HG03342 (cell line): ENCODE results near the gene FBXO2.

Source experiments
- ATAC-seq: cut with Tn5 transposase; IDR thresholded peaks from one replicate; pipeline ENCODE4 v1.9.1; 2021; ENCODE audit warnings: mild to moderate bottlenecking, moderate library complexity; ENCODE audit not compliant: unreplicated experiment

FBXO2 gene

DNA sequence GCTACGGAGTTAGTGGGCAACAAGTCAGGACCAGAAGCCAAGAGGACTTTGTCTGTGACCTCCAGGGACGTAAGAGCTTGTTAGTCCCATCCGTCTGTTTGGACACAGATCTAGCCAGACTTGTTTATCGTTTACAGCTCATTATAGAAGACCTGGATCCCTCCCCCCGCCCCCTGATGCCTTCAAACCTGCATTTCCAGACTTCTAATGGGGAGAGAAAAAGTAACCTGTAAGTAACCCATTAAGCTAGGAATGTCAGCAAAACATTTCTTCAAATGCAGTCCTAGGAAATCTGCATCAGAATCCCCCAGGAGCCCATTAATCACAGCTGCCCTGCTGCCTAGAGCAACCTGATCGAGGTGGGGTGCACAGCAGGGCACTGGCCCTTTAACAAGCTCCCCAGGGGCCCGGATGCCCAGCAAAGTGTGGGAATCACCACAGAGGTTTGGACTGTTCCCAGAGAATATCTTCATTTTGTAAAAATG lies 28.1 kb upstream of the FBXO2 start:
- ATAC-seq, result no peak

DNA sequence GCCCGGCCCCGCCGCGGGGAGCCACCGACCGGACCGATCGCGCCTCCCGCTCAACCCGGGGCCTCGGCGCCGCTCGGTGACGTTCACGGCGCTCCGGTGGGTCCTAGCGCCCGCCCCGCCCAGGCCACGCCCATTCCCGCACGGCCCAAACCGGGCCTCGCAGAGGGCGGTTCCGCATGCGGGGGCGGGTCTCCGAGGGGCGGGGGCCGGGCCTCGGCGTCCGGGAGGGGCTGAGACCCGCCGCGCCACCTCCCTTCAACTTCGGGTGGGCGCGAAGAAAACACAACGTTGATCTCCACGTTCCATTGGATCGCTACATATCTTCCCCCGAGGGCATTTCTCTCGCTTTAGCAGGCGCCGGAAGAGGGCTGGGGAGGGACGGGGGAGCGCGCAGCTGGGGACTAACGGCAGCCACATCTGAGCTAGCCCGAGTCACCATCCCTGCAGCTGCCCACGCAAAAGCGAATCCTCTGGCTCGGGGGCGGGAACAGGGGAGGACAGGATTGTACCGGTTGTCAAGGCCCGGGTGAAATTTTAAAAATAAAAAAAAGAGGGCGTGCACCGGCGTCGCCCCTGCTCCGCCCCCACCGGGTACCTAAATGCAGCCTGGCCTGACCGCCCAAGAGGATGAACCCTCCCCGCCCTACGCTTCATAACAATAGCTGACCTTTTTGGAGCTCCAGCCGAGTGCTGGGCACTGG lies 27.0 kb upstream of the FBXO2 start, which contains the start of gene MAD2L2:
MAD2L2 (minus strand) TSS at position 78 of the 701 bp plus-strand sequence. CDS start 547 bp downstream, outside the sequence.
- ATAC-seq, result peak; percentile 78

DNA sequence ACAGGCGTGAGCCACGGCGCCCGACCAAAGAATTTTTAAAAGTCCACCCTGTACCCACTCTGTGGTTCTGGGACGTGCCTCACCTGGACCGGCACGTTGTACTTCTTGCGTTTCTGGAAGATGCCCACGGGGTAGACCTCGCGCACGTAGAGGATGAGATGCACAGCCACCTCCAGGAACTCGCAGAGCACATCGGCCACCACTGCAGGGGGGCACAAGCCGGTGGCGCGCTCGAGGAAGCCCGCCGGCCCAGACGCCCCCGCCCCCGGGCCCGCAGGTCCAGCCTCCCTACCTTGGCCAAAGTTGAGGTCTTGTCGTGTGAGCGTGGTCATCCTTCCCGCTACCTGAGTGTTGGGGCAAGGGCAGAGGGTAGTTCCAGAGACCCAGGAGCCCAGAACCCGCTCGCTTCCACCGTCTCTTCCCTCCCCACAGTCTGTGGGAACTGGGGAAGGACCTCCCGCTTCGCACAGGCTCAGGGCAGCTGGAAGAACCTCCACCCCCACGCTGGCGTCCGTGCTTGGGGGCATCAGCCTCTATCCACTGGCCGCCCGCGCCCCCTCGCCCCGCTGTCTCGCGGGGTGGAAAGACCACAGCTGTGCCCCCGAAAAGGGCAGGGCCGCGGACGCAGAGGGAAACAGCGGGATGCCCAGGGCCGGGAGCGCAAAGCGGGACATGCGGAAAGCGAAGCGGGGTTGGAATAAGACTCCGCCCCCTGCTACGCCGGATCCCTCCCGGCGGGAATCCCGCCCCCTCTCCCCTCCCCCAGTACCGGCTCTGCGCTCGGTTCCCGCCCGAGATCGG lies 26.2 kb upstream of the FBXO2 start:
- peak; percentile 20 for ATAC-seq

DNA sequence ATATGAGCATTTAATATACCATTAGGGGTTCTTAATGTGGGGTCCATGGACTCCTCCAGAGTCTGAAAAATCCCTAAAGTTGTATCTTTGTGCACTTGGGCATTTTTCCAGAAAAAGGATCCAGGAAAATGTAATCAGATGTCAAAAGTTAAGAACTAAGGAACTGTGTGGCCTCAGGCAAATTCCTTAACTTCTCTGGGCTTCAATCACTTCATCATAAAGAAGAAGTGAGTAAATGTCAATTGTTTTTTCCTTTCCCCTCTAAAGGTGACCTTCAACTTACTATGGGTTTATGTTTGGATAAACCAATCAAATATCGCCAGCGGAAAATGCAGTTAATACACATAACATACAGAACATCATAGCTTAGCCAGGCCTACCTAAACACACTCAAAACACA lies 24.2 kb upstream of the FBXO2 start:
- ATAC-seq, result no peak

DNA sequence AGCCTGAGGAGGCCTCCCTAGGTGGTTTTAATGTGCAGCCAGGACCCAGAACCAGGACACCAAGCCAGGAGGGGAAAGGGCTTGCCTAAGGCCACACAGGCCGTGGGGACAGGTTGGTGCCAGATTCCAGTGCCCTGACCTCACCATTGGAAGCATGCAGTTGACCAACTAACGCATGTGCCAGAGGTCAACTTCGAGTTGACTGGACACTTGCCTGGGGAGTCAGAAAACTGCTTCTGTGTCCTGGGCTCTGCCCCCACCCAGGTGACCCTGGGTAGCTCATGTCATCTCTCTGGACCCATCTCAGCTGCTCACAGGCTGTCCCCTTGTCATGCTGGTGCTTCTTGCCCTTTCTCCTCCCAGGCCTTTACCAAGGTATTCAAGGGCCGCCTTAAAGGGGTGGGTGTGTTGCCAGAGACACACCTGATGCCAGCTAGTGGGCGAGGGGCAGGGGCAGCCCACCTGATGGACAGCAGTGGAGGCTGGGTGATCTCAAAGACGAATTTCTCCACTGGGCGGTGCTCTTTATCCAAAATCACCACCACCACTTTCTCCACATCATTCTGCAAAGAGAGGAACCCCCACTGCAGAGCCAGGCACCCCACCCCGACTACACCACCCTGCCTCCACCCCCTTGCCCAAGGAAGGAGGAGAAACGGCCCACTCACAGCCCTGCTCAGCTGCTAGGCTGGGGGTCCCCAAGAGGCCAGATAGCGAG lies 22.3 kb upstream of the FBXO2 start:
- ATAC-seq, result no peak

DNA sequence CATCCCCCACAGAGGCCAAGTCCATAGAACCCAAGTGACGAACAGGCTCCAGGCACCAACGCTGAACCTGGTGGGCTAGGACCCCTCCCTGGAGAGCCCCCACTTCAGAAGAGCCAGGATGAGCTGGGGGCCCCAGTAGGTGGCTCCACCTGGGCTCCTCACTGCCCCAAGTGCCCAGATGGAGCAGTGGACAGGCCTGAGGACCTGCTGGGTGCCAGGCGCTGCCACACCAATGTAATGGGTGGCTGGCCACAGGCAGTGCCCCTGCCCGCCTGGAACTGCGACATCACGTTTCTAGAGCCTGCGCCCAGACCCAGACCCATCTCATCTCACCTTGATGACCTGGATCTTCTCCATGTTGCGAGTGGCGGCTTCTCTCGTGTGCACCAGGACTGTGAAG lies 21.1 kb upstream of the FBXO2 start:
- ATAC-seq, result no peak

DNA sequence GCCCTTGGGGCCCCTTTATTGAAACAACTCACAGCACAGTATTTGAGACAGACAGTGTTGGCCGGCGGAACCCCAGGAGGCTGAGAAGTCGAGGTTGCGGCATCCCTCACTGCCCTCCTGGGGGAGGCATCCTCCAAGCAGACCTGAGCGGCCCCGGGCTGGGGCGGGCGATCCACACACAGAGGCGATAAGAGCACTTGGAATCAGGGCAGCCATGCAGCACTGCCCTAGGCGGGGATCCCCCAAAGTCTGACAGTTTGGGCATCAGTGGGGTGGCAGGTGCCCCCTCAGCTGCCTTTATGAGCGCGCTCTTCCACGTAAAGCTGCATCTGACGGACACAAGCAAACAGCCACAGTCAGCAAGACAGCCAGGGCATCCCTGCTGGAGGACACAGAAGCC lies 20.3 kb upstream of the FBXO2 start:
- no peak for ATAC-seq

DNA sequence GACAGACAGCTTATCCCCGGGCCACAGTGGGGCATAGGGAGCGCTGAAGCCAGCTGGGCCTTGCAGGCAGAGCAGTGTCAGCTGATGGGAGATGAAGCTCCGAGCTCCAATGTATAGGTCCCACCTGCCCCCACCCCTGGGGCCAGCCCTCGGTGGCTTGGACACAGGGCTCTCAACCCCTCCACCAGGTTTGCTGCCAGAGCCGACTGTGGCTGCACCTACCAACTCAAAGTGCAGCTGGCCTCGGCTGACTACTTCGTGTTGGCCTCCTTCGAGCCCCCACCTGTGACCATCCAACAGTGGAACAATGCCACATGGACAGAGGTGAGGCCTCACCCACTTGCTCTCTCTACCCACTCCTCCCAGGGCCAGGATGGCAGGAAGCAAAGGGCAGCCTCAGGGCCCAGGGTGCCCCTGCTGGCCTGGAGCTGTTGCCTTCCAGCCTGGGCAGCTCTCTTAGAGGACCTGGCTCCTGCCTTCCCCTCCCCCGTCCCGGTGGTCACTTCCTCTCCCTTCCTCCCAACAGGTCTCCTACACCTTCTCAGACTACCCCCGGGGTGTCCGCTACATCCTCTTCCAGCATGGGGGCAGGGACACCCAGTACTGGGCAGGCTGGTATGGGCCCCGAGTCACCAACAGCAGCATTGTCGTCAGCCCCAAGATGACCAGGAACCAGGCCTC lies 19.0 kb upstream of the FBXO2 start:
- no peak for ATAC-seq

DNA sequence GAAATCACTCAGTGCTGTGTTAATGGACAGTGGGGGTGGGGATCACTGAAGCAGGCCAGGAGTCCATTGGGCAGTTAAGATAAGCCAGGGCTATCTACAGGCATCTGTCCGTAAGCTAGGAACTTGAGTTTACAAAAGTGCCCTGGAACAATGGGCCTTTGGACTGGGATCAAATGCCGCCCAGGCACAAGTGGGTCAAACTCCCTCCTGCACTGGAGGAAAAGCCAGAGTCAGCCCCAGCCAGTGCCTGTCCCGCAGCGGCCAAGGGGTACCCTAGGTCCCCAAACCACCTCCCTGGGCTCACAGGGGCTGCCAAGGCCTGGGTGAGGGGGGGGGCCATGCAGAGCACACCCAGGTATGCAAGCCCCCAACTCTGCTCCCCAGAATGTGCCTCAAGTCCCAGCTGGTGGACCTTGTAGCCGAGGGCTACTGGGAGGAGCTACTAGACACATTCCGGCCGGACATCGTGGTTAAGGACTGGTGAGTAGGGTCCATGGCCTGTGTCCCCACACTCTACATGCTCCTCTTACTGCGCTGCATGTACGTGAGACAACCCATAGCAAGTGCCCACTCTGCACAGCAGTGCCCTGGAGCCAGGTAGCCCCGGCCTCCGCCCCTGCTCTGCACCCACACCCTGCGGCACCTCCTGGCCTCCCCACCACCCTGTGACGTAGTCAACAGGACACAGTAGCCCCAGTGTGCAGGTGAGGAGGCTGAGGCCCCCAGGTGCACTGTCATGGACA lies 17.5 kb upstream of the FBXO2 start:
- ATAC-seq, result no peak

DNA sequence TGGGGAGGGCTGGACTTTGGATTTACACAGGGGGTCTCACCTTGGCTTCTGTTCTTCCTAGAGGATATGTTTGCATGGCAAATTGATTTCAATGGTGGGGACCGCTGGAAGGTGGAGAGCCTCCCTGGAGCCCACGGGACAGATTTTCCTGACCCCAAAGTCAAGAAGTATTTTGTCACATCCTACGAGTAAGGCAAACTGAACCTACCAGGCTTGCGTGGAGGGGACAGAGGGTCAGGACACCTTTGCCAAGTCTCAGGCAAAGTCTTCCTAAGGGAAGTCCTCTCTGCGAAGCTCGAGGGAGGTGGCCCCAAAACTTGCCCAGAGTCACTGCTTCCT lies 16.9 kb upstream of the FBXO2 start:
- ATAC-seq, result no peak

DNA sequence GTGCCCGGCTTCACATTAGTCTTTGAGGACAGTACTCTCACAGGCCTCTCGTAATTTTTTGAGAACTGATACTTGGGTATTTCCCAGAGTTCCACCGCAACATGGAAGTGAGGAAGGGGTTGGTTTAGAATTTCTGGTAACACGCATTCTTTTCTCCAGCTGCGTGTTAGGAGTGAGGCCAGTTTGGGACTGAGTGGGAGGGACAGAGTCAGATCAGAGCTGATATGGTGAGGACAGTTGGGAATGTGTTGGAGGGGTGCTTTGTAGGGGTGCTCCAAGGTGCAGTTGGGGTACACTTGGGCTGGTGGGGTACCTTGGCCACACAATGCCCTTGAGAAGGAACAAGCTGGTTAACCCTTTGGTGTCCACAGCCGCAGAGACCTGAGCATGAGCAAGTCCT lies 16.5 kb upstream of the FBXO2 start:
- ATAC-seq, result no peak

DNA sequence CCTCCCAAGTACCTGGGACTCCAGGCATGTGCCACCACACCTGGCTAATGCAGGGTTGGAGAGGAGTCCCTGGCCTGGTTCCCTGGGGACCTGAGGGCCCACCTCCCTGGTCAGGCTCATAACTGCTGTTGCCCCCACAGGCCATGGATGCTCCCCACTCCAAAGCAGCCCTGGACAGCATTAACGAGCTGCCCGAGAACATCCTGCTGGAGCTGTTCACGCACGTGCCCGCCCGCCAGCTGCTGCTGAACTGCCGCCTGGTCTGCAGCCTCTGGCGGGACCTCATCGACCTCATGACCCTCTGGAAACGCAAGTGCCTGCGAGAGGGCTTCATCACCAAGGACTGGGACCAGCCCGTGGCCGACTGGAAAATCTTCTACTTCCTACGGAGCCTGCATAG lies 14.3 kb upstream of the FBXO2 start:
- ATAC-seq, result no peak

DNA sequence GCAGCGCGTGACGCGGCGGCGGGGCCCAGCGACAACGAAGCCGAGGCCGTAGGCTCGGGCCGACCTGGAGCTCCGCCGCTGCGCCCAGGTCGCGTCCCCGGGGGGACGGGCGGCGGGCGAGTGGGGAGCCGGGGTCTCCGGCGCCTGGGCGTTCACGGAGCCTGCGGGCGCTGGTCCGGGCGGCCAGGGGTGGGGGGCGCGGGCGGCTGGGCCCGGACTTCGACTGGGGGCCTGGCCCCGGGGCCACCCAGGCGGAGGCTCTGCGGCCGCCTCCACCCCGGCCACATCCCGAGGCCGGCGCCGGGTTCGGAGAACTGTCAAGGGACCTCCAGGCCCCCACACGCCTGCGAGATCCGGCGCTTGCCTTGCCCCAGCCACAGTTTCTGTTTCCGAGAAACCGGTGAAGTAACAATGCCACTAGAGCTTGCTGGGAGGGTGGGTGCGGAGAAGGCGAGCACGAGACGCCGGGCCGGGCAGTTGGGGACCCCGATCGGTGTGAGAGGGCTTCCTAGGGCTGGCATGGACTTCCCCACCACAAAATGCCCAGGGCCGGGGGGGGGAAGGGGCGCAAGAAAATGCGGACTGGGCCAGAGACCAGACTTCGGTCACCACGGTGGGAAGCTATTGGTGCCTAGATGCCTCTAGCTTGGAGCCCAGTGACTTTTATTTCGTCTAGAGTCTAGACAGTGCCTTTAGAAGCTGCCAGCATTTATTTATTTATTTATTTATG lies 10.3 kb upstream of the FBXO2 start:
- ATAC-seq, result peak; percentile 44

DNA sequence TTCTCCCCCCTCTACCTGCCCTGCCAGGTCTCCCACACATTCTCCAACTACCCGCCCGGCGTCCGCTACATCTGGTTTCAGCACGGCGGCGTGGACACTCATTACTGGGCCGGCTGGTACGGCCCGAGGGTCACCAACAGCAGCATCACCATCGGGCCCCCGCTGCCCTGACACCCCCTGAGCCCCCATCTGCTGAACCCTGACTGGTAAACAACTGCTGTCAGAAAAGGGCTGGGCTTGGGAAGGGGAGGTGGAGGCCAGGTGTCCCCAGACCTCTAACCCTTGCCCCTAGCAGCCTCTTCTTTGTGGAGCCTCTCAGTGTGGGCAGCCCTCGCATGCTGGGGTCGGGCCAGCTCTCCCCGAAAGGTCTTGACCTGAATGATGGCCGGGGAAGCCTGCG lies 6.9 kb upstream of the FBXO2 start:
- ATAC-seq, result no peak

DNA sequence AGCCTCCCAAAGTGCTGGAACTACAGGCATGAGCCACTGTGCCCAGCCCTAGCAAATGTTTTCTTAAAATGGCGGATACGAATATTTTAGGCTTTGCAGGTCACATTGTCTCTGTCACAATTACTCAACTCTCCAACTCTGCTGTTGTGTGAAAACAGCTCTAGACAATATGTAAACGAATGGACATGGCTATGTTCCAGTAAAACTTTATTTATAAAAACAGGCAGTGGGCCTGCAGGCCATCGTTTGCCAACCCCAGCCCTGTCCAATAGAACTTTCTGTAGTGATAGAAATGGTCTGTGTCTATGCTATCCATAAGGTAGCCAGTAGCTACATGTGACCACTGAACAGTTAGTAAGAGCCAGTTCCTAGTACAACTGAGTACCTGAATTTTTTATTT lies 5.5 kb upstream of the FBXO2 start:
- no peak for ATAC-seq

DNA sequence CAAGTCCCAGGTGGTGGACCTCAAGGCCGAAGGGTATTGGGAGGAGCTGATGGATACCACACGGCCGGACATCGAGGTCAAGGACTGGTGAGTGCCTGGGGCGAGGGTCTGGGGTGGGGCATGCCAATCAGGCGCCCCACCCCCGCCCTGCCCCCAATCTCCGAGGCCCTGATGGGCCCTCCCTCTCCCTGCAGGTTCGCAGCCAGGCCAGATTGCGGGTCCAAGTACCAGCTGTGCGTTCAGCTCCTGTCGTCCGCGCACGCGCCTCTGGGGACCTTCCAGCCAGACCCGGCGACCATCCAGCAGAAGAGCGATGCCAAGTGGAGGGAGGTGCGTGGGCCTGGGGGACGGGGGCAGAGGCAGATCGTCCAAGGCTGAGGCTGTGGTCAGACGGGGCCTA lies 4.3 kb upstream of the FBXO2 start:
- ATAC-seq, result no peak

DNA sequence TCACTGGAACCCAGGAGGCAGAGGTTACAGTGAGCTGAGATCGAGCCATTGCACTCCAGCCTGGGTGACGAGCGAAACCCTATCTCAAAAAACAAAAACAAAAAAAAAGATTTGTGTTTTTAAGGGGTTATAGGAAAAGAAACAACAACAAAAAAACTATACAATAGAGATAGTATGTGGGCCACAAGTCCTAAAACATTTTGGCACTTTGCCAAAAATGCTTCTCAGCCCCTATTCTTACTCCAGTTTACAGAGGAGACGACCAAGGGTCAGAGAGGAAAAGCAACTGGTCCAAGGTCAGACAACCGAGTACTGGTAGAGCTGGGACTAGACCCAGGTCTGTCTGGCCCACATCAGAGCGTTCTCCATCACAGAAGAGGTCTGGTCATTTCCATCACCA lies 3.4 kb upstream of the FBXO2 start:
- ATAC-seq, result no peak

DNA sequence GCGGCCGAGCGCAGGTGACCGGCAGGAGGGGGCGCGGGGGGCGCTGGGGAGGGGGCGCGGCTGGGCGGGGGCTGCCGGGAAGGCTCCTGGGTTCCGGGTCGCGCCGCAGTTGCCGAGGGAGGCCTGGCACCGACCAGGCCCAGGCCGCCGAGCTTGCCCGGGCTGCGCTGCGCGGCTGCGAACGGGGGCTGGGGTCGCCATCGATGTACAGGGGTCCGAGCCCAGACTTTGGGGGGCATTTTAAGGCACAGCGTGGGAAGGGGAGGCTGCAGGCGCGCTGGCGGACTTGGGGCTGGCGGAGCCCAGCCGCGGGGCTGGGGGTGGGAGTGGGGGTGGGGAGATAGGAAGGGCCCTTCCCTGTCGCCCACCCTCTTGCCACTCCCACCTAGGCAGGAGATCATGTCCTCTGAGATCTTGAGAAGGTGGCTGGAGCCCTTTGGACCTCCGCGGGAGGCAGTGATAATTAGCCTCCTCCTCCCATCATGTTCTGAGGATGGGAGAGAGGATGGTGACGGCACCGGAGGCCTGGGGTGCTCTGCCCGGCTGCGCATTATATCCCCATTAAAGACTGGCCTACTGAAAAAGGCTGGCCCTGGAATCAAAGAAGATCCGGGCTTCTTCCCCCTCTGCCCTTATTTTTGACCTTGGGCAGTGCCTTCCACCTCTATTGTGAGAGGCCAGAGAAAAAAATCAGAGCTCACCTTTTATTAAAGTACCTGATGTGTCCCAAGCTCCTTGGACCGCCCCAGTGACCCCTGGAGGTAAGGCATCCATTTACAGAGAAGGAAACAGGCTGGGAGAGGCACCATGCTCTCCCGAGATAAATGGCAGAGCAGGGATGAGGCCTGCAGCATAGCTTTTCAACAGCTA lies 945 bp upstream of the FBXO2 start:
- peak; percentile 20 for ATAC-seq

DNA sequence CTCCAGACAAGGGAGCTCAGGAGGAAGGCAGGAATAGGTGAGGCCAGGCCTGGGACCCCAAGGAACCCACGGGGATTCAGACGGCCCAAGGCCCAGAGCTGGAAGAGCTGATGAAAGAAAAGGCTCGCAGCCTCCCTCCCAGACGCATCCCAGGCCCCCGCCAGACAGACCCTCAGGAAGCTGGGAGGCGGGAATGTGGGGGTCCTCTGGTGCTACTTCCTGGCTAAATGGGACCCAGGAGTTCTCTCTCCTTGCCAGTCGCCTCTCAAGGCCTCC lies 430 bp downstream of the FBXO2 start:
- no peak for ATAC-seq
